GM23338 (cell line): Measurements from ENCODE around the gene U2AF1.
"Not testable (repeated sequence)": the region's sequence is repeated elsewhere in the genome, so short reads cannot be mapped to it uniquely, and the experiment has no call there.

Experiments used
- CREB1 ChIP-seq: fragments of 250-450 bp; sonication (Bioruptor Pico); IDR thresholded peaks from 2 replicates; pipeline ENCODE4 v1.5.0; 2020; ENCODE audit warnings: low read depth, mild to moderate bottlenecking, moderate library complexity
- CTCF ChIP-seq, 2 experiments: fragments of 200-600 bp in 1 of 2; sonication (generic) in 1 of 2; conservative IDR thresholded peaks; 2 replicates each; pipeline versions ENCODE4 v1.5.1 to v1.6.1; 2016 to 2017; ENCODE audit warnings: antibody characterized with exemption in 2 of 2, low read depth in 2 of 2, mild to moderate bottlenecking in 2 of 2, moderate library complexity in 1 of 2
- EZH2 ChIP-seq: fragments of 200-600 bp; sonication (generic); IDR thresholded peaks from one replicate; pipeline ENCODE4 v1.8.0; 2017; ENCODE audit warnings: antibody characterized with exemption, mild to moderate bottlenecking, low read depth; ENCODE audit not compliant: unreplicated experiment
- EZH2phosphoT487 ChIP-seq: fragments of 200-600 bp; sonication (generic); IDR thresholded peaks from one replicate; pipeline ENCODE4 v1.8.1; 2018; ENCODE audit warnings: antibody characterized with exemption; ENCODE audit not compliant: unreplicated experiment
- NANOG ChIP-seq: IDR thresholded peaks from 2 replicates; pipeline ENCODE4 v1.6.1; 2016; ENCODE audit warnings: antibody characterized with exemption, borderline replicate concordance
- POLR2AphosphoS5 ChIP-seq: IDR thresholded peaks from 2 replicates; pipeline ENCODE4 v1.6.1; 2016; ENCODE audit warnings: antibody characterized with exemption, low read depth
- REST ChIP-seq: IDR thresholded peaks from one replicate; pipeline ENCODE4 v1.6.1; 2018; ENCODE audit warnings: antibody characterized with exemption; ENCODE audit not compliant: unreplicated experiment

GRCh38 chr21:43065991-43066390 lies 41.4 kb downstream of the U2AF1 start:
- not testable (repeated sequence) for TF ChIP-seq CTCF (conservative IDR thresholded peaks at IDR 0.05; ENCODE audit: low read depth in 2 of 2); NANOG; EZH2; POLR2AphosphoS5; EZH2phosphoT487; REST; CREB1
